Mucosa of rectum (tissue), 2 donors: Measurements from ENCODE around the gene HAPLN1.

Source experiments
- H3K27ac ChIP-seq, 2 donors: one replicate each; pipeline ENCODE4 v1.7.0; 2013; ENCODE audit warnings: inconsistent platforms in 2 of 2, low read depth in 2 of 2, low read length in 2 of 2
- H3K27me3 ChIP-seq, 2 donors: one replicate each; pipeline ENCODE4 v1.7.0; 2013; ENCODE audit warnings: low read length in 2 of 2; ENCODE audit not compliant: control insufficient read depth in 2 of 2, insufficient read depth in 2 of 2
- H3K36me3 ChIP-seq, 2 donors: one replicate each; pipeline ENCODE4 v1.7.0; 2013; ENCODE audit warnings: low read length in 2 of 2; ENCODE audit not compliant: control insufficient read depth in 2 of 2, insufficient read depth in 2 of 2
- H3K4me1 ChIP-seq, 2 donors: one replicate each; pipeline ENCODE4 v1.7.0; 2013; ENCODE audit warnings: low read length in 2 of 2, mild to moderate bottlenecking in 1 of 2; ENCODE audit not compliant: control insufficient read depth in 2 of 2, insufficient read depth in 2 of 2
- H3K4me3 ChIP-seq, 2 donors: one replicate each; pipeline ENCODE4 v1.7.0; 2013; ENCODE audit warnings: low read length in 2 of 2
- H3K9ac ChIP-seq, 2 donors: one replicate each; pipeline ENCODE4 v1.7.0; 2013; ENCODE audit warnings: low read length in 2 of 2, low read depth in 1 of 2, mild to moderate bottlenecking in 1 of 2
- H3K9me3 ChIP-seq, 2 donors: one replicate each; pipeline ENCODE4 v1.7.0; 2013; ENCODE audit warnings: low read length in 2 of 2; ENCODE audit not compliant: control insufficient read depth in 2 of 2
- donor health status: healthy.
- donor health status: Normal muscosa, but diverticular disease.

HAPLN1 gene

GRCh38 chr5:83701886-83702285 is 18.8 kb downstream of the HAPLN1 start:
- Histone ChIP-seq H3K4me3 (no peak overlapping the region), H3K27ac (no peak overlapping the region), H3K9ac (no peak overlapping the region), H3K4me1 (no peaks in the 10 kb centered on the region), H3K36me3 (no peaks in the 10 kb centered on the region), H3K27me3 (no peaks in the 10 kb centered on the region), H3K9me3 (no peaks in the 10 kb centered on the region)

GRCh38 chr5:83689881-83690280 is 30.8 kb downstream of the HAPLN1 start:
- no peak overlapping the region for H3K27ac ChIP-seq
- H3K4me1 ChIP-seq = no peaks in the 10 kb centered on the region
- H3K27me3 ChIP-seq = no peaks in the 10 kb centered on the region
- H3K9me3 ChIP-seq = no peaks in the 10 kb centered on the region
- H3K36me3 ChIP-seq = no peaks in the 10 kb centered on the region
- no peak overlapping the region for H3K4me3 ChIP-seq
- H3K9ac ChIP-seq = no peak overlapping the region

GRCh38 chr5:83688281-83688680 is 32.4 kb downstream of the HAPLN1 start:
- no peaks in the 10 kb centered on the region for H3K4me1 ChIP-seq
- no peak overlapping the region for H3K27ac ChIP-seq
- no peak overlapping the region for H3K4me3 ChIP-seq
- no peaks in the 10 kb centered on the region for H3K9me3 ChIP-seq
- no peaks in the 10 kb centered on the region for H3K36me3 ChIP-seq
- no peak overlapping the region for H3K9ac ChIP-seq
- no peaks in the 10 kb centered on the region for H3K27me3 ChIP-seq

DNA sequence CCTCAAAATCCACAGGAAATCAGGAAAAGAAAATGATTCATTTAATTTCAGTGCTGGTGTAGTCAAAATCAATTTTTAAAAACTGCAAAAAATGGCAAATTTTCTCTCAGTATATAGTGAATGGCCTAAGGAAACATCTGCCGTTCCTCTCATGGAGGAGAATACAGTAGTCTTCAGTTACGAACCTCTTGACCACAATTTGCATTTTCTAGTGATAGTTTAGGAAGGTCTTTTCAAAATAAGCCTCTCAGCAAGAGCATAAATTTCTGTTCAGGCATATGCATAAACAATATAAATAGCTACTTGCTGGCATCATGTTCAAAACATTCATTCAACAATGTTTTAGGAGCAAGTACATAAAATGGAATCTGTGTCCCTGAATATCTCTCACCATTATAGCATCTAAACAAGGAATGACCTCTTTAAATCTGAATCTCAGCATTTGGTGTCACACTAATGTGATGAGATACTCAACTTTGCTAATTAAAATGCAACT is 33.5 kb downstream of the HAPLN1 start:
- no peaks in the 10 kb centered on the region for H3K4me1 ChIP-seq

GRCh38 chr5:83686251-83686650 is 34.4 kb downstream of the HAPLN1 start:
- Histone ChIP-seq H3K4me1 (no peaks in the 10 kb centered on the region), H3K9ac (no peak overlapping the region), H3K27ac (no peak overlapping the region), H3K4me3 (no peak overlapping the region), H3K9me3 (no peaks in the 10 kb centered on the region), H3K36me3 (no peaks in the 10 kb centered on the region), H3K27me3 (no peaks in the 10 kb centered on the region)

More for the DNA sequence above, 33.5 kb downstream of the HAPLN1 start:
- no peaks in the 10 kb centered on the region for H3K9me3 ChIP-seq
- H3K36me3 ChIP-seq = no peaks in the 10 kb centered on the region
- no peak overlapping the region for H3K27ac ChIP-seq
- H3K9ac ChIP-seq = no peak overlapping the region
- no peak overlapping the region for H3K4me3 ChIP-seq
- H3K27me3 ChIP-seq = no peaks in the 10 kb centered on the region

GRCh38 chr5:83683836-83684235 is 36.8 kb downstream of the HAPLN1 start:
- H3K9me3 ChIP-seq = no peaks in the 10 kb centered on the region
- no peaks in the 10 kb centered on the region for H3K4me1 ChIP-seq
- H3K4me3 ChIP-seq = no peak overlapping the region
- H3K27ac ChIP-seq = no peak overlapping the region
- no peaks in the 10 kb centered on the region for H3K27me3 ChIP-seq
- H3K36me3 ChIP-seq = no peaks in the 10 kb centered on the region
- no peak overlapping the region for H3K9ac ChIP-seq

- H3K9ac ChIP-seq = no peak overlapping the region
- H3K36me3 ChIP-seq = no peaks in the 10 kb centered on the region
- H3K9me3 ChIP-seq = no peaks in the 10 kb centered on the region
- no peak overlapping the region for H3K27ac ChIP-seq
- no peaks in the 10 kb centered on the region for H3K4me1 ChIP-seq
- no peak overlapping the region for H3K4me3 ChIP-seq
- no peaks in the 10 kb centered on the region for H3K27me3 ChIP-seq
Measured at GRCh38 chr5:83672646-83673045, 48.0 kb downstream of the HAPLN1 start.

DNA sequence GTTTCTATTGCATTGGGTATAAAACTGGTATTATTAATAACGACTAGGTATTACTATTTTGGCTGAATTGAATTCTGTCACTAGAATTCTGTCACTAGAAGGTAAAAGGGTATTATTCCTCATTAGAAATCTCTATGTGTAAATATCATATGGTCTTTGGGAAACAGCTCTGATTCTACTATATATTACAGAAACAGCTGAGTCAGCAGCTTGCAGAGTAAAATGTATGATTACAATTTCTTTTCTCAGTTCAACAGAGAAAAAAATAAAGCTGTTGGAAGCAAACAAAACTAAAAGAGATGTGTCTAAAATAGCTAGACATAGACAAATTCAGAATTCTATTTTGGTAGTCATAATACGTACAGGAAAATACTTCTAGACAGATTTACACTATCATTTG is 48.5 kb downstream of the HAPLN1 start:
- no peaks in the 10 kb centered on the region for H3K4me1 ChIP-seq
- no peak overlapping the region for H3K4me3 ChIP-seq
- H3K9ac ChIP-seq = no peak overlapping the region
- H3K36me3 ChIP-seq = no peaks in the 10 kb centered on the region
- no peaks in the 10 kb centered on the region for H3K27me3 ChIP-seq
- H3K27ac ChIP-seq = no peak overlapping the region
- H3K9me3 ChIP-seq = no peaks in the 10 kb centered on the region

DNA sequence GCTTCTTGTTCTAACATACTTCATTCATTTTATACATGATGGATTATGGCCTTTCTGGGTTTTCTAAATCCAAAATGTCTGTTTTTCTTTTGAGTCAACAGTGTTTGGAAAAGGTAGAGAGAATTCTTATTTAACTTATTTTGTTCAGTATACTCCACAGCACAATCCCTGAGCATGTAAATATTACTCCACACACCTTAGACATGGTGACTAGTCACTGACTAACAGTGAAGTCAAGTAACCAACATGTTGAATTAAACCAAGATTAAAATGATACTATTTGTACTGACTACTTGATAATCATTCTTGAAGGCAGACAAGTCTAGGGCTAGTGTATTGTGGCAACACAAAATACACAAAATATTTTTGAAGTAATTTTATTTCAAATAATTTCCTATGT is 55.0 kb downstream of the HAPLN1 start:
- H3K9me3 ChIP-seq = no peaks in the 10 kb centered on the region
- H3K9ac ChIP-seq = no peak overlapping the region
- H3K27me3 ChIP-seq = no peaks in the 10 kb centered on the region

DNA sequence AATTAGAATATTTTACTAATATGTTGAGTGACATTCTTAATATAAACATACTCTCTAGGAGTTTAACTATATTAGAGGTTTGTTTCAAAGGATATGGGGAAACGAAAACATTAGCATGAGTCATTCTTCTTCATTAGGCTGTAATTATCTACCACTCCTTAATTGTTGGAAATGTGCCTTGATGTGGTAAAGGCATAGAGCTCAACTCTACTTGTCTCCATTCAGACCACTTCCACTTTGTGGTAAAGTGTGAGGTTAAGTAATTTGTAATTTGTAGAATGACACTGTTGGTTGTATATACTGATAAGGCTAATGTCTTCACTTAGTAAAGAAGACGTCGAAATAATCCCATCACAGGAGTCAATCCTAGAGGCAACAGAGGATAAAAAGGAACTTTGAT is 58.1 kb downstream of the HAPLN1 start:
- Histone ChIP-seq H3K27me3 (no peaks in the 10 kb centered on the region), H3K36me3 (no peaks in the 10 kb centered on the region), H3K4me1 (no peaks in the 10 kb centered on the region), H3K9ac (no peak overlapping the region), H3K27ac (no peak overlapping the region), H3K4me3 (no peak overlapping the region), H3K9me3 (no peaks in the 10 kb centered on the region)

More for the DNA sequence above, 55.0 kb downstream of the HAPLN1 start:
- Histone ChIP-seq H3K27ac (no peak overlapping the region), H3K36me3 (no peaks in the 10 kb centered on the region), H3K4me3 (no peak overlapping the region), H3K4me1 (no peaks in the 10 kb centered on the region)
